Jurkat, Clone E6-1 (cell line): ENCODE measurements around the gene KNSTRN.

Experiments used
- DNase-seq: peaks from one replicate; pipeline ENCODE4 v3.0.0-alpha.2; 2011; ENCODE audit warnings: low read depth, low spot score
- H3K4me3 ChIP-seq: 2 replicates; pipeline ENCODE4 v1.5.1; 2011; ENCODE audit warnings: mild to moderate bottlenecking, low read length, control low read depth, moderate library complexity

The KNSTRN gene

GRCh38 chr15:40345225-40345866, 37.2 kb upstream of the KNSTRN start:
- H3K4me3 ChIP-seq: no peak overlapping the region
- DNase-seq: no peak

GRCh38 chr15:40345867-40346578, 36.5 kb upstream of the KNSTRN start:
- DNase-seq: no peak

GRCh38 chr15:40346579-40347558, 35.7 kb upstream of the KNSTRN start:
- no peak for DNase-seq
- H3K4me3 ChIP-seq: no peak overlapping the region

More at GRCh38 chr15:40345867-40346578, 36.5 kb upstream of the KNSTRN start:
- no peak overlapping the region for H3K4me3 ChIP-seq

- H3K4me3 ChIP-seq: no peak overlapping the region
- no peak for DNase-seq
Measured at GRCh38 chr15:40347559-40348473, 34.7 kb upstream of the KNSTRN start.

GRCh38 chr15:40348474-40348870, 34.0 kb upstream of the KNSTRN start:
- H3K4me3 ChIP-seq: no peak overlapping the region
- no peak for DNase-seq

- DNase-seq: no peak
- H3K4me3 ChIP-seq: no peak overlapping the region
Measured at GRCh38 chr15:40349163-40349562, 33.4 kb upstream of the KNSTRN start.

- DNase-seq: no peak
- H3K4me3 ChIP-seq: no peak overlapping the region
Measured at GRCh38 chr15:40352281-40352901, 30.1 kb upstream of the KNSTRN start.

GRCh38 chr15:40353697-40354096, 28.8 kb upstream of the KNSTRN start:
- DNase-seq: no peak

GRCh38 chr15:40354408-40355171, 27.9 kb upstream of the KNSTRN start:
- H3K4me3 ChIP-seq: no peak overlapping the region
- peak; percentile 24 for DNase-seq

More at GRCh38 chr15:40353697-40354096, 28.8 kb upstream of the KNSTRN start:
- H3K4me3 ChIP-seq: no peak overlapping the region

- H3K4me3 ChIP-seq: no peak overlapping the region
- DNase-seq: no peak
Measured at GRCh38 chr15:40355976-40356585, 26.4 kb upstream of the KNSTRN start.

- DNase-seq: no peak
- H3K4me3 ChIP-seq: peak overlapping the region; percentile 68
Measured at GRCh38 chr15:40357246-40357645, 25.3 kb upstream of the KNSTRN start.

- H3K4me3 ChIP-seq: peak within 1 kb of the TSS; percentile 68
- peak; percentile 62 for DNase-seq
Measured at GRCh38 chr15:40357723-40358470, 24.6 kb upstream of the KNSTRN start, which contains the start of gene DISP2. TSS of gene DISP2 (plus strand) at chr15:40358219. CDS start at chr15:40358322, 103 bp downstream.

- H3K4me3 ChIP-seq: peak overlapping the region; percentile 68
- DNase-seq: peak; percentile 32
Measured at GRCh38 chr15:40358471-40359353, 23.8 kb upstream of the KNSTRN start.

- no peak for DNase-seq
- H3K4me3 ChIP-seq: no peak overlapping the region
Measured at GRCh38 chr15:40360015-40360414, 22.5 kb upstream of the KNSTRN start.

- H3K4me3 ChIP-seq: no peak overlapping the region
- DNase-seq: no peak
Measured at GRCh38 chr15:40361640-40362039, 20.9 kb upstream of the KNSTRN start.
